Stimulated activated CD8-positive, alpha-beta memory T cell treated with anti-CD3 and anti-CD28 coated beads, Interleukin-12 subunit alpha, Interleukin-12 subunit beta, amount 100 ng/mL, for 4 hours (primary cell): Measurements from ENCODE around the gene TXNRD2.

ENCODE experiments used
- DNase-seq: peaks from one replicate; pipeline ENCODE4 v3.0.0-alpha.2; 2020; ENCODE audit warnings: low read depth

Gene TXNRD2

GRCh38 chr22:19941365-19942082, at the start of gene TXNRD2, which contains the start of gene COMT:
Gene TXNRD2 (minus strand): TSS chr22:19941818. CDS start chr22:19941803, 15 bp downstream.
Gene COMT (plus strand): TSS chr22:19941772. CDS start chr22:19962527, 20,755 bp downstream.
- DNase-seq: peak; percentile 43

DNA sequence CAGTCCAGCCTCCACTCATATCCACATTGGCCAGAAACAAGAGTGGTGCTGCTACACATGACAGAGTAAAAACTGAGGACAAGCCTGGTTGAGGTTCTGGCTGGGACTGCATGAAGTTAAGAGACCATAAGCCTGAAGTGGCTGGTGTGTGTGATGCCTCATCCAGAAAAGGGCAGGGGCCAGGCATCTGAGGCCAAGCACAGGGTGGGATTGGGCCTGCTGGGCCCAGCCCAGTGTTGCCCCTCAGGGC, 49.7 kb upstream of the TXNRD2 start:
- no peak for DNase-seq

DNA sequence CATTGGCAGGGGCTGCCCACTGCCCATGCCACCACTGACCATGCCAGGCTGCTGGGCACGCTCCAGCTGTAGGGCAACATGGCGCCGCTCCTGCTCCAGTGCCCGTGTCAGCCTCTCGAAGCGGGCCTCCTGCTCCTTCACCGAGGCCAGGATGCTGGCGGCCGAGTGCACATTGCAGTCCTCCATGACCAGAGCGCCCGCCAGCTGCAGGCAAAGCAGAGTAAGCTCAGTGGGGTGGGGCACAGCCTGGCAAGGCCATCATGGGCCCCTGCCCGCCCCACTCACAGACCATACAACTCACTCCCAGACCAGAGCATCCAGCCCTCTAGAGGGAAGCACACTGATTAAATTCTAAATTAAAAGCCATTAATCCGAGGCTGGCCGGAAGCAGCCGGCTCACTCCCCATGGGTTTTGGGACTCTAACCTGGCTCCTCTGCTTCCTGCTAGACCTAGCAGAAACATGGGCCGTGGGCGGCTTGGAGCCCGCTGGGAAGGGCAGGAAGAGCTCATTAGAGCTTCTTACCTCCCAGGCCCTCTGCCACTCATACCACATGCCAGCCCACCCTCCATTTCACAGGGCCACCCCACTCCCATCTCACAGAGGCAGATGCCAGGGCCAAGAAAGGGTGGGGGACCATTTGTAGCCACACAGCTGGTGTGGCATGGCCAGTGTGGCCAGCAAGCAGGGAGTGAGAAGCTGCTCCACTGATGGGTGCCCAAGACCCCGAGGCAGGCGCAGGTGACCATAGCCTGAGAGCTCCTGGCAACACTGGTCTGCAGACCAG, 49.2 kb upstream of the TXNRD2 start:
- no peak for DNase-seq

DNA sequence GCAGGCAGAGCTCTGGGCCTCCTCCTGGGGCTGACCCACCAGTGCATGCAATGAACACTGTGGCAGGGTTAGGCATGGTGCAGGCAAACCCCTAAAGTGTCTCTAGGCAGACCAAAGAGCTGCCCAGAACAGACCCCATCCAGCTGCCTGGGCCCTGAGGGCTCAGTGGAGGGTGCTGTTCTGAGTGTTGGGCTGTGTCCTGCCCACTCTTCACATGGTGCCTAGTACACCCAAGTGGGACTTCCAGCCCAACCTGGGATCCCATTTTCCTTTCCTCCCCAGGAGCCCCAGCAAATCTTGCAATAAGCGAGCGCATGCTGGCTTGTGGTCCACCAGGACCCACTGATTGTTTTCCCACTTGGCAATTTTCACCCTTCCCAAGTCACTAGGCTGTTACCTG, 48.6 kb upstream of the TXNRD2 start:
- DNase-seq: no peak

- no peak for DNase-seq
Measured at GRCh38 chr22:19989725-19990067, 48.1 kb upstream of the TXNRD2 start.

GRCh38 chr22:19988965-19989724, 47.5 kb upstream of the TXNRD2 start:
- DNase-seq: no peak

DNA sequence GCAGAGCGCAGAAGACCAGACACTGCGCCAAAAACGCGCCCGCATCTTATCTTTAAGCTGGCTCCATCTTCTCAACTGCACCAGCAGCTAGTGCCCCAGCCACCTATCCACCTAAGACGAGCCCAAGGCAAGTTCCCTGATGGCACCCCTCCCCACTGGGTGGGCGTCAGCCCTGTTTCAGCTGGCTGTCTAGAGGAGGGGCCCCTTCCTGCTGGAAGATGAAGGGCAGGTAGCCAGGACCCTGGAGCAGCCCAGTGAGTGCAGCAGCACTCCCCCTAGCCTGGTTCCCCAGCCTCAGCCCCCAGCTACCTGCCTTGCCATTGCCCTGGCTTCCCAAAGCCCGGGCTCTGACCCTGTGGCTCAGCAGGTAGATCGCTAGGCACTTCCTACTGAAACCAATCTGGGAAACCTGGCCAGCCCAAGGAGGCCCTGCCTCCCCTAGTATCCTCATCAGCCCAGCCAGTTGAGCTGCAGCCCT, 46.8 kb upstream of the TXNRD2 start:
- DNase-seq: no peak

GRCh38 chr22:19987394-19988306, 46.0 kb upstream of the TXNRD2 start:
- DNase-seq: no peak

DNA sequence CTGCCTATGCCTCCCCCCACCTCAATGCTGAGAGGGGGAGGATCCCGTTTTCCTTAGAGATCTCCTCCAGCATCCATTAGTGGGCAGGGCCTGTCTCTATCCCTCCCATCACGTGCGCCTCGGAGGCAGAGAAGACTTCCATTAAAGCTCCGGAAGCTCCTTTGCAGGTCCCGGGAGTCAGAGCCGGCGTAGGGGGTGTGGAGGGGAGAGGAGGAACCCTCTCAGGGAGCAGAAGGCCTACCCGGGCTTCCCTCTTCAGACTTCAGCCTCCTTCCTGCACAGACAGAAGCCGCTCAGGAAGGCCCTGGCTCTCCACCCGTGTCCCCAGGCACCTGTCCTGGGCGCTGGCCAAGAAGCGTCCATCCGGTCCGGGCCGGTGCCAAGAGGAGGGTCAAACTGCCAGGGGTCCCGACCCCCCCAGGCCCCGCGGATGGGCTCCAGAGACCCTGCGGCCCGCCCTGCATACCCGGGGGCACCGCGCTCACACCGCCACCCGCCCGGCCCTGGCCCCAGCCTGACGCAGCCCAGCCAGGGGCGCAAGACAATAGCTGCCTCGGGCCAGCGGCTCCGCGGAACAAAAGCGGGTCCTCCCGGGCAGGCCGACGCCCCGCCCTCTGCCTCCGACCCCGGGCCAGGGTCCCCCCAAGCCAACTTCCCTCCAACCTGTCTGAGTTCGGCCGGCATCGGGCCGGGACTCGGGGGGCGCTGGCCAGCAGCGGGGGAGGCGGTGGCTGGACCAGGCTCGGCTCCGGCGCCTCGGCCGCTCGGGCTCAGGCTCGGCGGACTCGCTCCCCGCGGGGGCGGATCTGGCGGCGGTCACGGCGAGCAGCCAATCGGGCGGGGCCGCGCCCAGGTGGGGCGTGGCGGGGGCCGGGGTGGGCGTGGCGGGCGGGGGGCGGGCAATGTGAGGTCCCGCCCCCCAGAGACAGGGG, 45.1 kb upstream of the TXNRD2 start:
- peak; percentile 45 for DNase-seq

DNA sequence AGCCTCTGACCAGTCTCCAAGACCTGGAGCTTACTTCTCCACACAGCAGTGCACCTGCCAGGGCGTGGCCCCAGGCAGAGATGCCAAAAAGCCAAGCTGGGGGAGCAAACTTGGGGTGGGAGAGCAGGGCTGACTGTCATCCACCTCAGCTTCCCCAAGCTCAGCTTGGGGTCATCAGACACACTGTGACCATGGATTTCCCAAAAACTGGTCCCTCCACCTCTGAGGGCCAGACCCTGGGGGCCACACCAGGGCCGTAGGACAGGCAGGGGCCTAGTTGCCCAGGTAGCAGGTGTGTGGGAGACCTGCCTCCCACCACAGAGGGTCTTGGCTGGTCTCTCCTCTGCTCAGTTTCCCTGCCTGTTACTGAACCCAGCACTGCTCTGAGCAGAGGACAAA, 44.4 kb upstream of the TXNRD2 start:
- no peak for DNase-seq

GRCh38 chr22:19984851-19985811, 43.5 kb upstream of the TXNRD2 start:
- no peak for DNase-seq

GRCh38 chr22:19984201-19984753, 42.7 kb upstream of the TXNRD2 start:
- no peak for DNase-seq

DNA sequence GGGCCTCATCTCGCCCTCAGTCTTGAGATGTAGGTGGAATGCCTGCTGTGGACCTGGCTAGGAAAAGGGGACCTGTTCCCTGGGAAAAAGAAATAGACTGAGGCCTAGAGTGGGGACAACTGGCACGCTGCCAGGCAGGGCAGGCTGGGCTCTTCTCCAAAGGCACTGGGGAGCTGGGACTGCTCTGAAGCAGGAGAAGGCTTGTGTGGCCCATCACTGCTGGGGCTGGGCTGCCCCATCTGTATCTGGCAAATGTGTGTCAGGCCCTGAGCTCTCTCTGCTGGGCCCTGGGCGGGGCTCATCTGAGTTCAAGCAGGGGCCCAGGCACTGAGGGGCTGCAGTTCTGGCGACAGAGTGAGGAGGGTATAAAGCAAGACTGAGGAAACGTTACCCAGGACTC, 42.1 kb upstream of the TXNRD2 start:
- DNase-seq: no peak

GRCh38 chr22:19982991-19983578, 41.5 kb upstream of the TXNRD2 start:
- DNase-seq: no peak

GRCh38 chr22:19981961-19982920, 40.6 kb upstream of the TXNRD2 start:
- no peak for DNase-seq

DNA sequence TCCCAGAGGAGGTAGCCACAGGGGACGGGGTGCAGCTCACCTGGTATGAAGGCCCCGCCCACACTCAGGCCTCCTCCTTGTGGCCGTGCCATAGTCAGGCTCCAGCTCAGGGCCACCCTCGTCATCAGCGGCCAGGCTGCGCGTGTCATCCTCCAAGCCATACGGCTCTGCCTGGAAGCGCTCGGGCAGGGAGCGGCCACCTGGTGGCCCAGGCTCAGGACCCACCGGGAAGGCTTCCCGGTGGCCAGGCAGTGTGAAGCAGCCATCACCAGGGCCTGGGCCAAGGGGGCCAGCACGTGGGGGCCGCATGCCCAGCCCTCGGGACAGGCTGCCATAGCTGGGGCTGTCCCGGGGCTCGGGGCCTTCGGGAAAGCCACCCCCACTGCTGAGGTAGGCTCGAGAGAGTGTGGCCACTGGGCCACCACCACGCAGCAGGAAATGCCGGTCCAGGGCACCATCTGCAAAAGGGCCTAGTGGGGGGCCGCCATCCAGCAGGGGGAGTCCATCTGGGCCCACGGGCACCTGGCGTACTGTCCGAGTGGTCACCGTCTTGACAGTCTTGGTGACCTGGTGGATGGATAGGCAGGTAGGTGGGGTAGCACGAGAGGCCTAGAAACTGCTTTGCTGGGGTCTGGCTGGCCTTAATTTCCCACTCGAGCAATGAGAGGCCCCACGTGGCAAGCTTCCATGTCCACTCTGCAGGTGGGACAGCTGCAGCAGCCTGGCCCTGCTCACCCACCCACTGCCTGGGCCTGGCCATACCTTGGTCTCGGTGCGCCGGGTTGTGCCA, 39.7 kb upstream of the TXNRD2 start:
- no peak for DNase-seq

GRCh38 chr22:19980766-19981165, 39.1 kb upstream of the TXNRD2 start:
- DNase-seq: no peak
